Measurements from ENCODE around the gene MCOLN3. TPM values are rescaled to one million over a fixed set of nuclear protein-coding genes. Genes with fewer than 3 reads are reported as not detected.

The MCOLN3 gene
- total RNA-seq, 1 experiment from 2014 or later, result 10.1 TPM

GRCh38 chr1:85060038-85060437 lies 11.7 kb upstream of the MCOLN3 start:
- DNase-seq, result no peak
- intact Hi-C loops (cut with micrococcal nuclease; ENCODE audit: unreplicated experiment), result no loop called here
- Histone ChIP-seq H3F3A (ENCODE audit: insufficient read depth, low read depth) (no peaks in the 10 kb centered on the region), H3K4me1 (replicated peaks; ENCODE audit: insufficient read depth) (0 out of 2 replicates have a peak, but pooled peaks cover 9% of the 10 kb centered on the region), H3K4me2 (no peak overlapping the region), H3K27ac (no peak overlapping the region), H3K9me3 (ENCODE audit: insufficient read depth, low read depth) (no peaks in the 10 kb centered on the region), H3K9me2 (ENCODE audit: insufficient read depth) (no peaks in the 10 kb centered on the region), H3K27me3 (ENCODE audit: insufficient read depth, low read depth) (no peaks in the 10 kb centered on the region), H3K4me3 (no peak overlapping the region), H4K20me1 (ENCODE audit: insufficient read depth) (no peaks in the 10 kb centered on the region), H3K36me3 (ENCODE audit: low read depth) (no peaks in the 10 kb centered on the region), H3K79me2 (ENCODE audit: low read depth) (no peaks in the 10 kb centered on the region), H2AFZ (no peak overlapping the region)
- BruUV-seq (replicated peaks), result no TSS peak
- POLR2A ChIA-PET (ENCODE audit: unreplicated experiment), result no interaction called here
- CTCF ChIA-PET, result no interaction called here
- TF ChIP-seq CTCF (conservative IDR thresholded peaks at IDR 0.05) (no peak), EZH2 (IDR thresholded peaks at IDR 0.05; ENCODE audit: low read depth) (no peak)

GRCh38 chr1:85059563-85059962 lies 11.3 kb upstream of the MCOLN3 start:
- no peak overlapping the region for H3K27ac ChIP-seq
- POLR2A ChIA-PET (ENCODE audit: unreplicated experiment), result no interaction called here
- no peak overlapping the region for H2AFZ ChIP-seq
- BruUV-seq (replicated peaks), result no TSS peak
- no peak for TF ChIP-seq EZH2 (IDR thresholded peaks at IDR 0.05; ENCODE audit: low read depth)
- 0 out of 2 replicates have a peak, but pooled peaks cover 9% of the 10 kb centered on the region for H3K4me1 ChIP-seq (replicated peaks; ENCODE audit: insufficient read depth)
- H4K20me1 ChIP-seq (ENCODE audit: insufficient read depth), result no peaks in the 10 kb centered on the region
- CTCF ChIA-PET, result no interaction called here
- no peak overlapping the region for H3K4me3 ChIP-seq
- no peaks in the 10 kb centered on the region for H3K79me2 ChIP-seq (ENCODE audit: low read depth)
- no peaks in the 10 kb centered on the region for H3K27me3 ChIP-seq (ENCODE audit: insufficient read depth, low read depth)
- no peak for DNase-seq
- no peaks in the 10 kb centered on the region for H3F3A ChIP-seq (ENCODE audit: insufficient read depth, low read depth)
- no peaks in the 10 kb centered on the region for H3K36me3 ChIP-seq (ENCODE audit: low read depth)
- no peaks in the 10 kb centered on the region for H3K9me2 ChIP-seq (ENCODE audit: insufficient read depth)
- no peak overlapping the region for H3K4me2 ChIP-seq
- intact Hi-C loops (cut with micrococcal nuclease; ENCODE audit: unreplicated experiment), result no loop called here
- H3K9me3 ChIP-seq (ENCODE audit: insufficient read depth, low read depth), result no peaks in the 10 kb centered on the region

GRCh38 chr1:85058786-85059185 lies 10.5 kb upstream of the MCOLN3 start:
- POLR2A ChIA-PET (ENCODE audit: unreplicated experiment), result no interaction called here
- Histone ChIP-seq H2AFZ (no peak overlapping the region), H4K20me1 (ENCODE audit: insufficient read depth) (no peaks in the 10 kb centered on the region), H3K4me3 (no peak overlapping the region), H3K4me1 (replicated peaks; ENCODE audit: insufficient read depth) (0 out of 2 replicates have a peak, but pooled peaks cover 9% of the 10 kb centered on the region), H3K36me3 (ENCODE audit: low read depth) (no peaks in the 10 kb centered on the region), H3K27ac (no peak overlapping the region), H3K27me3 (ENCODE audit: insufficient read depth, low read depth) (no peaks in the 10 kb centered on the region), H3K9me3 (ENCODE audit: insufficient read depth, low read depth) (no peaks in the 10 kb centered on the region), H3K9me2 (ENCODE audit: insufficient read depth) (no peaks in the 10 kb centered on the region), H3K4me2 (no peak overlapping the region), H3F3A (ENCODE audit: insufficient read depth, low read depth) (no peaks in the 10 kb centered on the region), H3K79me2 (ENCODE audit: low read depth) (no peaks in the 10 kb centered on the region)
- CTCF ChIA-PET, result no interaction called here
- BruUV-seq (replicated peaks), result no TSS peak
- DNase-seq, result no peak
- intact Hi-C loops (cut with micrococcal nuclease; ENCODE audit: unreplicated experiment), result no loop called here
- TF ChIP-seq CTCF (conservative IDR thresholded peaks at IDR 0.05), result no peak

GRCh38 chr1:85058311-85058710 lies 10.0 kb upstream of the MCOLN3 start:
- H3K36me3 ChIP-seq (ENCODE audit: low read depth), result no peaks in the 10 kb centered on the region
- H3K27ac ChIP-seq, result no peak overlapping the region
- CTCF ChIA-PET, result interaction anchor here (0.6 kb wide), 1 partner anchor 196 kb away, joined by 6 read pairs; no protein-coding TSS in a partner anchor
- no peaks in the 10 kb centered on the region for H3K9me3 ChIP-seq (ENCODE audit: insufficient read depth, low read depth)
- H3F3A ChIP-seq (ENCODE audit: insufficient read depth, low read depth), result no peaks in the 10 kb centered on the region
- H3K9me2 ChIP-seq (ENCODE audit: insufficient read depth), result no peaks in the 10 kb centered on the region
- H3K4me1 ChIP-seq (replicated peaks; ENCODE audit: insufficient read depth), result 0 out of 2 replicates have a peak, but pooled peaks cover 9% of the 10 kb centered on the region
- no peak for TF ChIP-seq EZH2 (IDR thresholded peaks at IDR 0.05; ENCODE audit: low read depth)
- no peak for TF ChIP-seq CTCF (conservative IDR thresholded peaks at IDR 0.05)
- no peak overlapping the region for H3K4me3 ChIP-seq
- H3K4me2 ChIP-seq, result no peak overlapping the region
- no peaks in the 10 kb centered on the region for H3K79me2 ChIP-seq (ENCODE audit: low read depth)
- no TSS peak for BruUV-seq (replicated peaks)
- no peaks in the 10 kb centered on the region for H3K27me3 ChIP-seq (ENCODE audit: insufficient read depth, low read depth)
- POLR2A ChIA-PET (ENCODE audit: unreplicated experiment), result no interaction called here
- intact Hi-C loops (cut with micrococcal nuclease; ENCODE audit: unreplicated experiment), result no loop called here
- no peak for DNase-seq
- H2AFZ ChIP-seq, result no peak overlapping the region
- H4K20me1 ChIP-seq (ENCODE audit: insufficient read depth), result no peaks in the 10 kb centered on the region

All from PC-9 (cell line).